Peyer's patch (tissue), 4 donors: ENCODE data around the gene ESPL1.

Experiments used
- POLR2A ChIP-seq, 2 donors: fragments of 450-650 bp; IDR thresholded peaks; one replicate each; pipeline ENCODE4 v1.5.1; 2017; ENCODE audit warnings: antibody characterized with exemption in 2 of 2, mild to moderate bottlenecking in 2 of 2, moderate library complexity in 2 of 2
- TF ChIP-seq, protein P1 (sequence below), 6 experiments: fragments of 450-650 bp in 4 of 6; fragments of 200-600 bp in 2 of 6; sonication (generic) in 1 of 6; IDR thresholded peaks; one replicate each; pipeline ENCODE4 v1.5.1; 2017 to 2019; ENCODE audit warnings: antibody characterized with exemption in 6 of 6, mild to moderate bottlenecking in 3 of 6, moderate library complexity in 1 of 6

DNA sequence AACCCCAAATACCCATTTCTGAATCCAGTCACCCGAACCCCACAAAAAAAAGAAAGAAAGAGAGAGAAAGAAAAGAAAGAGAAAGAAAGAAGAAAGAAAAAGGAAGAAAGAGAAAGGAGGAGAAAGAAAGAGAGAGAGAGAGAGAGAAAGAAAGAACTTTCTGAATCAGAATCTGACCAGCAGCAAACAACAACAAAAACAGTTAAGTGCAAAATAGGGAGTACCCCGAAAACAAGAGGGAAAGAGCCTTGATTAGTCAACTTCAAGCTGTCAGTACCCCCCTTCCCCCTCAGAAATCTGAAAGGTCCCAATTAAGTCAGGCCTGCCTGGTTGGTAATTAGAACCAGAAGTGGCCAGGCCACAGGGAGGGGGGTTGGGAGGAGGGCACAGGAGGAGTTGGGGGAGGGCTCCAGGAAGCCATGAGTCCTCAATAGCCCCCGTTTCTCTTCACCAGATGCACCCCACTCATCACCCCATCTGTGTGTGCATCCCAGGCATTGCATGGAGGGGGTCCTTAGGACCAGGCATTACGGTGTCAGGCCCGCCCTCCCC is 45.9 kb upstream of the ESPL1 start:
- TF ChIP-seq, protein P1, sequence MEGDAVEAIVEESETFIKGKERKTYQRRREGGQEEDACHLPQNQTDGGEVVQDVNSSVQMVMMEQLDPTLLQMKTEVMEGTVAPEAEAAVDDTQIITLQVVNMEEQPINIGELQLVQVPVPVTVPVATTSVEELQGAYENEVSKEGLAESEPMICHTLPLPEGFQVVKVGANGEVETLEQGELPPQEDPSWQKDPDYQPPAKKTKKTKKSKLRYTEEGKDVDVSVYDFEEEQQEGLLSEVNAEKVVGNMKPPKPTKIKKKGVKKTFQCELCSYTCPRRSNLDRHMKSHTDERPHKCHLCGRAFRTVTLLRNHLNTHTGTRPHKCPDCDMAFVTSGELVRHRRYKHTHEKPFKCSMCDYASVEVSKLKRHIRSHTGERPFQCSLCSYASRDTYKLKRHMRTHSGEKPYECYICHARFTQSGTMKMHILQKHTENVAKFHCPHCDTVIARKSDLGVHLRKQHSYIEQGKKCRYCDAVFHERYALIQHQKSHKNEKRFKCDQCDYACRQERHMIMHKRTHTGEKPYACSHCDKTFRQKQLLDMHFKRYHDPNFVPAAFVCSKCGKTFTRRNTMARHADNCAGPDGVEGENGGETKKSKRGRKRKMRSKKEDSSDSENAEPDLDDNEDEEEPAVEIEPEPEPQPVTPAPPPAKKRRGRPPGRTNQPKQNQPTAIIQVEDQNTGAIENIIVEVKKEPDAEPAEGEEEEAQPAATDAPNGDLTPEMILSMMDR (IDR thresholded peaks at IDR 0.05): no peak
- TF ChIP-seq POLR2A (IDR thresholded peaks at IDR 0.05): no peak
